Loucy (cell line): ENCODE data around the gene SOX1.

Experiments
- EZH2phosphoT487 ChIP-seq: fragments of 200-600 bp; IDR thresholded peaks from 2 replicates; pipeline ENCODE4 v1.6.1; 2018; ENCODE audit warnings: antibody characterized with exemption, mild to moderate bottlenecking, moderate library complexity, borderline replicate concordance
- TF ChIP-seq, protein P1 (sequence below): fragments of 200-600 bp; sonication (generic); conservative IDR thresholded peaks from 2 replicates; pipeline ENCODE4 v1.5.1; 2014; ENCODE audit warnings: mild to moderate bottlenecking, antibody characterized with exemption, low read length

DNA sequence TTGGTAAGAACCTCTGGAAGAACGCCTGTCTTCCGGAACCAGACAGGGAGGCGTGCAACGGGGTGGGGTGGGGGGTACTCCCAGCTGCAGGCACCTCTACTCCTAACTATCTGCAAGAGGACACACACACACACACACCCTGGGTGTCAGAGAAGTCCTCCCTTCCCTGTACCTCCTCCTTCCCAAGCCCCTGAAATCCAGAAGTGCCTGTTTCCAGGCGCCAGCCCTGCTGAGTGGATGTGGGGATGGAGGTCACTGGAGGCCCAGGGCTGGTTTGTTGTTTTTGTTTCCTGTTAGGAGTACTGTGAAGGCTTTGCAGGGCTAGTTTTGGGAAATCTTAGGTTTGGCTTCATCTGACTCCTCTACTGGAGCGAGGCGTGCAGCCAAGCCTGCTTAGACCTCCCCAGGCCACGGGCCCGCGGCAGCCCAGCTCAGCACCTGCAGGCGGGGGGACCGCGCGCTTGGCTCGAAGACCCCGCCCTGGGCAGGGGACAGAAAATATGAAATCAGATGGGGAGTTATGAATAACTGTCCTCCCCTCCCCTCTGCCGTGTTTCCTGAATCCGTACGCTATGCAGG lies 36.4 kb downstream of the SOX1 start:
- TF ChIP-seq, protein P1, sequence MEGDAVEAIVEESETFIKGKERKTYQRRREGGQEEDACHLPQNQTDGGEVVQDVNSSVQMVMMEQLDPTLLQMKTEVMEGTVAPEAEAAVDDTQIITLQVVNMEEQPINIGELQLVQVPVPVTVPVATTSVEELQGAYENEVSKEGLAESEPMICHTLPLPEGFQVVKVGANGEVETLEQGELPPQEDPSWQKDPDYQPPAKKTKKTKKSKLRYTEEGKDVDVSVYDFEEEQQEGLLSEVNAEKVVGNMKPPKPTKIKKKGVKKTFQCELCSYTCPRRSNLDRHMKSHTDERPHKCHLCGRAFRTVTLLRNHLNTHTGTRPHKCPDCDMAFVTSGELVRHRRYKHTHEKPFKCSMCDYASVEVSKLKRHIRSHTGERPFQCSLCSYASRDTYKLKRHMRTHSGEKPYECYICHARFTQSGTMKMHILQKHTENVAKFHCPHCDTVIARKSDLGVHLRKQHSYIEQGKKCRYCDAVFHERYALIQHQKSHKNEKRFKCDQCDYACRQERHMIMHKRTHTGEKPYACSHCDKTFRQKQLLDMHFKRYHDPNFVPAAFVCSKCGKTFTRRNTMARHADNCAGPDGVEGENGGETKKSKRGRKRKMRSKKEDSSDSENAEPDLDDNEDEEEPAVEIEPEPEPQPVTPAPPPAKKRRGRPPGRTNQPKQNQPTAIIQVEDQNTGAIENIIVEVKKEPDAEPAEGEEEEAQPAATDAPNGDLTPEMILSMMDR = no peak
- no peak for TF ChIP-seq EZH2phosphoT487
